Medulla oblongata (tissue), 1 donor: ENCODE results near the gene KBTBD3.
"Not testable (repeated sequence)": the region's sequence is repeated elsewhere in the genome, so short reads cannot be mapped to it uniquely, and the experiment has no call there.

Experiments
- DNase-seq: peaks from one replicate; pipeline ENCODE4 v3.0.0-alpha.2; 2015; ENCODE audit errors: extremely low spot score

Gene KBTBD3

GRCh38 chr11:106061249-106061784, 15.8 kb downstream of the KBTBD3 start:
- peak; percentile 27 for DNase-seq

GRCh38 chr11:106059617-106060016, 17.5 kb downstream of the KBTBD3 start:
- DNase-seq = no peak

DNA sequence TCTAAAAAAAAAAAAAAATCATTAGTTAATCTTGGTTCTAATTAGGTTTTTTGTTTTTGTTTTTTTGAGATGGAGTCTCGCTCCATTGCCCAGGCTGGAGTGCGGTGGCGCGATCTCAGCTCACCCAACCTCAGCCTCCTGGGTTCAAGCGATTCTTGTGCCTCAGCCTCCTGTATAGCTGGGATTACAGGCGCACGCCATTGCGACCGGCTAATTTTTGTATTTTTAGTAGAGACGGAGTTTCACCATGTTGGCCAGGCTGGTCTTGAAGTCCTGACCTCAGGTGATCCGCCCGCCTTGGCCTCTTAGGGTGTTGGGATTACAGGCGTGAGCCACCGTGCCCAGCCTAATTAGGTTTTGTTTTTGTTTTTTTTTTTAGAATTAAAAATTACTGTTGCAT, 18.8 kb downstream of the KBTBD3 start:
- DNase-seq = not testable (repeated sequence)

DNA sequence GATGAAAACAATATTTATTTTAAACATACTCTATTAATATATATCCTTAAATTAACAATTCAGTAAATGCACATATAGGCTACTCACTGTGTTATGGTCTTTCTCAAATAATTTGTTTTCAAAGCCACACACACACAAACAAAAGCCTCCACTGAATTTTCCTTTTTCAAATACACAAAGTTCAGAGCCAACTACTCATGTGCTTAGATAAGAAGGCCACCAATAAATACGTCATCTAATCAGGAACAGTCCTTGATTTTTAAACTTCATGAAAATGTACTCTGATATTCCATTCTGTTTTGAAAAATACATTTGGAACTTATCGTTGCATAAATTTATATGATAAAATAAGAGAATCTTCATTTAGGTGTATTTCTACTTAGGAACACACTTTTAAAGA, 26.0 kb downstream of the KBTBD3 start:
- DNase-seq = no peak

DNA sequence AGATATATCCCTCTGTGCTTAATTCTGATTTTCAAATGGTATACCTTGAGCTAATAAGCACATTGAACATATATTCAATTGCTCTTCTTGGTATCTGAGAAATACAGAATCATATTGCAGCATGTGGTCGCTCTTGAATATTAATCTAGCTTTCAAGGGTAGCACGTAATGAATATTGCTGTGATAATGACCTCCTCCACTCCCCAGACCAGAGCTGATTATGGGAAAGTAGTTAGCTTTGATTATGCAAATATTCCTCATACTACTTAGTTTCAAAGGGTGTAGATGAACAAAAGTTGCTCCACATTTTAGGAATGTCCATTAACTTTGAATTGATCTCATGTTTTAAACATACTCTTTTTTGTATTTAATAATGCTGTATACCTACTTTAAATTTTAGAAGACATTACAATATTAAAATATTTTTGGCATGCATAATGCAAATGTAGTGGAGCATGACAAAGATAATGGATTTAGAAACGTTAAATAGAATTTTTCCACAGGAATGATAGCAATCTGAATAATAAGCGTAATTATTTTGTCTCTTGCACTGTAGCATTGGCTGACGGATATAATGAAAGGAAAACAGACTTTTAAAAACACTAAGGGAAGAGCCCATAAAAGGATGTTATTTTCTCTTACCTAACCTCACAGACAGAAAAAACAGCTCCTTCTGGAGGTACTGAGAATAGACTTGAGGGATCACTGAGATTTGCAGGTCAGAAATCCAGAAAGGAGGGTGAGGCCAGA, 27.2 kb downstream of the KBTBD3 start:
- no peak for DNase-seq

DNA sequence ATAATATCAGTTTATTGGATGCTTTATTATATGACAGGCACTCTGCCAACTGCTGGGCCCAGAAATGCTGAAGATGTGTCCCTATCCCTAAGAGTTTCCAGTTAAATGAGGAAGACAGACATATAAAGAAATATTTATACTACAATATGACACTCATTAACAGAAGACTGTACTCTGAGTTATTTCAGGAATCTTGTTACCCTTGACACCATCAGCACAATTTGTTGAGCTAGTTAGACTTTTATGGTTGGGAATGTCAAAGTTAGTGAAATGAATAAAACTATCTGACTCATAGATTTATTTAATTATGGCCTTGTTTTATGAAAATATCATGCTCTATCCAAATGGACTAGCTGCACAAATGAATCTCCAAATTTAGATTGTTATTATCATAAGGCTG, 29.5 kb downstream of the KBTBD3 start:
- no peak for DNase-seq

DNA sequence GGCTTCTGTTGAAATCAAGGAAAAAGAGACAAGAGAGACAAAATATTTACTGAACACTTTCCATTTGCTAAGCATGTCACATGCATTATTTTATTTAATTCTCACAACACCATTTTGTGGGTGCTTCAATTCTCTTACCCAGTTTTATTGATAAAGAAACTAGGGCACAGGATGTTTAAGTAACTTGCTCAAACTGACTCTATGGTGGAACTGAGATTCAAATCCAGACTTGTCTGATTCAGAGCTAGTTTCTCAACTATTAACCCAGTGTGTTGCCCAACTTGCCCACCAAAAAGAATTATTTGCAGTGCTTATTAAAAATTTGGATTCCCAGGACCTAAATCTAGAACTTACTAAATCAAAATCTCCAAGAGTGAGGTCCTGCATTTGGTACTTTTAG, 33.6 kb downstream of the KBTBD3 start:
- DNase-seq = no peak

- DNase-seq = no peak
Observed at GRCh38 chr11:106032861-106033260, 44.3 kb downstream of the KBTBD3 start.

DNA sequence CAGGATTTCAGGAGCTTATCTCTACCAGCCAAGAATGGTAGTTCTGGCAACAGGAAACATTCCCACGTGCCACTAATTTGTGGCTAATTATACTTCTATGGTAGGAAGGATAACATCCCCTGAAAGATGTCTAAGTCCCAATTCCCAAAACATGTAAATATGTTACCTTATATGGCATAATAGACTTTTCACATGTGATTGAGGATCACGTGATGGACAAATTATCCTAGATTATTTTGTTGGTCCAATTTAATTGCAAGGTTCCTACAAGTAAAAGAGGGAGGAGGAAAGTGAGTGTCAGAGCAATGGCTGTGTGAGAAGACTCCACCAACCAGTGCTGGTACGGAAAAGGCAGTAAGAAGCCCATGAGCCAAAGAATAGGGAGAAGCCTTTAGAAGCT, 45.2 kb downstream of the KBTBD3 start:
- DNase-seq = no peak

DNA sequence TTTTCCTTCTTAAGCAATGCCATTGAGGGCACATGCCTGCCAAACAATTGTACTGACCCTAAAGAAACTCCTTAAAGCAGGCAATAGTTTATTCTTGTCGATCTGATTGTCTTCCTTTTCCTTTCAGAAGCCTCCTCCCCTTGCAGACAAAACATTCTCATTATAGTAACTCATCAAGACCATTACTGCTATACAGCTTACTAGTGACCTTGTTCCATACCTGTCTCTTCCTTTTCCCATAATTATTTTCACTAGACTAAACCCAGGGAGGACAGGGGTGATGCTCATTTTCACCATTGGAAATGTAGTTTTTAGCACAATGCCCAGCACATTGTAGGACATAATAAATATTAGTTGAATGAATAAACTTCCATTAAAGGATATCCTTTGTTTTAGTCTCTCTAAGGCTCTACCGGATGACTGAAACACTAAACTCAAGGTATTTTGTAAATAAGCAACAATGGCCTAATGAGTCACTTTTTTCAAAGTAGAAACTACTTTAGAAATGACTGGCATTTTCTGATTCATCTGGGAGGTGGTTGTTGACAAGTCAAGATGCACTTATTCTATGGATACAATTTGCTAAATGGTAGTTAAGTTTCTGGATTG, 45.8 kb downstream of the KBTBD3 start:
- DNase-seq = no peak

GRCh38 chr11:106030609-106031008, 46.5 kb downstream of the KBTBD3 start:
- DNase-seq = no peak

DNA sequence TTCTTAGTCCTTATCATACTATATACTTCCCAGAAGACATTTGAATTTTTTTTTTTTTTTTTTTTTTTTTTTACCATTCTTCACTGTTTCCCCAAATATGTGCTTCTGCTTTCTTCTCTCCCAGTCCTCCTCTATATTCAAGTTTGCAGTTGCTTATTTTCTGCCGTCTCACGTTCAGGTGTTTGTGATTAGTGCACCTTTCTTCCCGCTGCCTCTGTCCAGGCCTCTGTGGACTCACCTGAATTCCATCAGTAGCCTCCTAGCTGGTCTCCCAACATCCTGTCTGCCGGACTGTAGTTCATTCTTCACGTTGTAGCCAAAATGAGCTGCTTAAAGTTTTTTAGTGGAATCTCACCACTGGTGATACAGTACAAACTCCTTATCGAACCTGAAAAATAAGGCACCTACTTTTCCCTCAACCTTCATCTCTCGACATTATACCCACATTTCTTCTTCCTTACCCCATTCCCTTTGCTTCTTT, 54.3 kb downstream of the KBTBD3 start:
- DNase-seq = peak; percentile 23

DNA sequence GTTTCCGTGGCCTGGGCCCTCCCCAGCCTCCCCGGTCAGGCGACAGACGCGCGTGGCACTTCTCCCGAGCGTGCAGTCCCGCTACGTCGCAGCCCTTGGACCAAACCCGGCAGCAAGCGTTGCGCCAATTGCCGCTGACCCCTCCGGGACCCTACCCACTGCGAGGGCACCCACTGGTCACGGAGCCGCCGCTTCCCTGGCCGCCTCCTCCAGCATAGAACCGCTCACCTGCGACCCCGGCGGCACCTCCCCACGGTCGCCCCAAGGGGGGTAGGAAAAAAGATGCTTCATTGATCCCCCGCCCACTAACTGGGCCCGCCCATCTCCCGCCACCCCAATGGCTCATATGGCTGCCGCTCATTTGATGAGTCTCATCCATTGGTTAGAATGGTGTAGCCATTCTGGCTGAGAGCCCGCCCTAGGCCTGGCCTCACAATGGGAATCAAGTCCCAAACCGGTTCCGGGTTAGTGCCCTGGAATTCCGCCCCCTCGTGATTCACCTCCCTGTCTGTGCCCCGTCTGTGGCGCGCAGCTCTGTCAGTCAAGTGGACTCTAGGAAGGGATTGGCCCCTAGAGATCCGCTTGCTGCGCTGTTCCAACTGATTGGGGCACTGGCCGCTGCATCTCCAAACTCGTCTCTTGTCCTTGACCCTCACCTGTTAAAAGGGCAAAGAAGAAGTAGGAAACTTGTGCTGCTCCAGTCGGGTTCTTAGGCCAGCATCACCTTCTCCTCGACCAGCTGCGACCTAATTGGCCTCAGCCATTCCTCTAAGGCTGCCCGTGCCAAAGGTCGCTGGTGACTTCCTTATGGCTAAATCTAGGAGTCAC, 55.0 kb downstream of the KBTBD3 start, which contains the start of gene MSANTD4:
TSS of gene MSANTD4 (minus strand) at position 274 of the 828 bp plus-strand sequence. CDS start 11,323 bp downstream, outside the sequence.
- DNase-seq = peak; percentile 100

DNA sequence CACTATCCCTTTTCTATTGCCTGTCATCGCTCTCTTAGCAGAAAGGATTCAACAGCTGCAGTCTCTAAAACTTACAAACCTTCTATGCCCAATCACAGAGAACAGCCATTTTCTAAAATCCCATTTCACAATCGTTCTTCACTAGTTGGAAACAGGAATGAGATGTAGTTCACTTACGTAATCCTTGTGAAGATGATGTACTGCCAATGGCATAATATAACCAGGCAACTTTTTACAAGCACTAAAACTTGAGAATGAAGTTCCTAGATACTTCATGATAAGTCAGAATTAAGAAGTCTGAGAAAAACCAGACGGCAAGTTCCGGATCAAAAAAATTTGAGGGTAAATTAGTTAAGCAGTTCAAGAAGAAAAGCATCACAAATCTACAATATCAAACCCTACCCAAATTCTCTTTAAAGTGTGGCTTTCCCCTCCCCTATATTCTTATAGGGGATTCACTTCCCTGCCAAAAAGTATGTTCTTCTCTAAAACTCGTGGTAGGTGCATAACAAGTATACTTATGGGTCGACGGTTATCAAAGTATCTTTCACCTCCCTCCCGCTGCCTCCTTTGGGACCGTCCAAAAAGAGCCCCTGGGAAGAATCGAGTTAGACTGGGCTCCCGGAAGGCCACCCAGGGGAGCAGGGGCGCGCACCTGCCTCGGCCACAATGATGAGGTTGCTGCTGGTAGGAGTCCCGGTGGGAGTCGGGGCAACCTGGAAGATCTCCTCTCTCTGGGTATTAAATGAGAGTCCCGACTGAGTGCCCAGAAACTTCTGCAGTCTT, 55.8 kb downstream of the KBTBD3 start:
- peak; percentile 23 for DNase-seq

GRCh38 chr11:106017093-106017492, 60.1 kb downstream of the KBTBD3 start:
- no peak for DNase-seq

DNA sequence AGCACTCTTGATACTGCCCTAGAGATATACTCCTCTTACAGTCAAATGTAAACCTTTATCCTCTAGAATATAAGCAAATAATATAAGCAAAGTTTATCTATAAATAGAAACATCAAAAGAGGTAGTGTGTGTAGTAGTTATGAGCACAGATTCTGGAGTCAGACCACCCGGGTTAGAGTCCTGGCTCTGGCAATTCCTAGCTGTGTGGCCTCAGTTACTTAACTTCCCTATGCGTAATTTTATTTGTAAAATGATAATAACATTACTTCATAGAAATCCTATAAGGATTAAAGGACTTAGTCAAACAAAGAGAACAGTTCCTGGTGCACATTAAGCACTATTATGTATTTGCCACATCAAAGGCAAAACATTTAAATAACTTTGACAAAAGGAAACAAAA, 62.1 kb downstream of the KBTBD3 start:
- DNase-seq = no peak

DNA sequence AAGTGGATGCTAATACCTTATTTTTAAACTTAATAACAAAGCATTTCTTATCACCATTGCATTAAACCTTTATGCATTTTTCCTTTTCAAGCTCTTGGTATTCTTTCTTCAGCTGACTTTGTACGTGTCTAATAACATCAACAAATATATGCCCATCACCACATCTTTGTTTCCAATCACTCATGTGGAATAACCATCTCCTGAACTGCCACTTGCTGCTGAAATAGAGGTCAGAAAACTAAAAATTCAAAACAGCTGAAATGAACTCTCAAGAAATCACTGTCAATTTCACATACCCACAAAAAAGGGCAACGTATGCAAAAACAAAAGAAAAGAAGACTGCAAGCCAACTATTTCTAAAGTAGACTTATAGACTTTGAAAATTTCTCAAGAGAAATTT, 62.5 kb downstream of the KBTBD3 start:
- no peak for DNase-seq

- no peak for DNase-seq
Observed at GRCh38 chr11:106014035-106014434, 63.1 kb downstream of the KBTBD3 start.

DNA sequence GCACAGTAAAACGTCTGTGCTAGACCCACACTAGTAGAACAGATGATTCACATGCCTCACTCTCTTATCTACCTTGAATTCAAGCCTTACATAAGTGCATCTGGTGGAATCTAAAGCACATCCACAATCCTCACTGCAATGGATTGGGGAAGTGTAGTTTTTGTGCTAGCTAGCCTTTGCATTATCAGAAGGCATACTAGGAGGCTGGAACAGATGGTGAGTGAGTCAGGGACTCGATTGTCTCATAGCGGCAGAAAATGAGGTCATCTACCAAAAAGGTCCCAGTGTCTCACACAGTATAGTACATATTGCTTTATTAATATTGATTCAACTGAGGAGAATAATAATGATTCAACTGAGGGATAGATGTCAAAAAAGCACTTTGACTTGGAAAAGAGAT, 64.4 kb downstream of the KBTBD3 start:
- peak; percentile 26 for DNase-seq

DNA sequence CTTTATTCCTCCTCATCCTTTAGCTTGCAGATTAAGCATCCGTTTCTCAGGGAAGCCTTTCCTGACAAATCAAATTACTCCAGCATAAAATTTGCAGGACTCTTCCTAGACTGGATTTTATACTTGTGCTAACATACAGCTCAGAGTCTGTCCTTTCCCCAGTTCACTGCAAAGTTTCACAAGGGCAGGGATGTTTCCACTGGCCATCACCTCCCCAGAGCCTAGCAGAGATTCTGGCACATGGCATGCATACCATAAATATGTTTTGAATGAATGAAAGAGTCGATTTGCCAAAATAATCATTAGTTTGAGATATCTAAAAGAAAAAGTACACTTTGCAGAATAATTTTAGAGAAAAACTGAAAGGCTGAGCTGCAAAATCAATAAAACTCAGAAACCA, 65.7 kb downstream of the KBTBD3 start:
- DNase-seq = no peak

DNA sequence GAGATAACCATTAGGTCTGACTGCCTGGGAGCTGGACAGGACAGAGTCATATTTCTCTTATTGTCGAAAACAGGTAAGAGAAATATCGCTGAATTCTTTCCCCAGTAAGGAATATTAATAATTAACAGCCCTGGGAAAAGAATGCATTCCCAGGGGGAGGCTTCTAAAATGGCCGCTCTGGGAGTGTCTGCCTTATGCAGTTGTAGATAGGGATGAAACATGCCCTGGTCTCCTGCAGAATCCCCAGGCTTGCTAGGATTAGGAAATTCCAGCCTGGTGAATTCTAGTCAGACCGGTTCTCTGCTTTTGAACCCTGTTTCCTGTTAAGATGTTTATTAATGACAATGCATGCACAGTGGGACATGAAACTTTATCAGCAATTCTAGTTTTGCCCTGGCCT, 74.1 kb downstream of the KBTBD3 start:
- DNase-seq = not testable (repeated sequence)
